HEK293 (cell line): Measurements from ENCODE around the gene LRFN4.

ENCODE experiments used
- ZNF24 ChIP-seq: fragments of 450-650 bp; formaldehyde crosslinking; IDR thresholded peaks from 2 replicates; pipeline ENCODE4 v1.5.1; 2016; ENCODE audit warnings: missing biosample characterization, missing genetic modification characterization
- ZNF837 ChIP-seq: fragments of 450-650 bp; formaldehyde crosslinking; IDR thresholded peaks from 2 replicates; pipeline ENCODE4 v1.5.1; 2016; ENCODE audit warnings: missing biosample characterization, missing genetic modification characterization
- TF ChIP-seq, protein P1 (sequence below): fragments of 450-650 bp; formaldehyde crosslinking; IDR thresholded peaks from 2 replicates; pipeline ENCODE4 v1.5.1; 2016; ENCODE audit warnings: missing biosample characterization, missing genetic modification characterization

DNA sequence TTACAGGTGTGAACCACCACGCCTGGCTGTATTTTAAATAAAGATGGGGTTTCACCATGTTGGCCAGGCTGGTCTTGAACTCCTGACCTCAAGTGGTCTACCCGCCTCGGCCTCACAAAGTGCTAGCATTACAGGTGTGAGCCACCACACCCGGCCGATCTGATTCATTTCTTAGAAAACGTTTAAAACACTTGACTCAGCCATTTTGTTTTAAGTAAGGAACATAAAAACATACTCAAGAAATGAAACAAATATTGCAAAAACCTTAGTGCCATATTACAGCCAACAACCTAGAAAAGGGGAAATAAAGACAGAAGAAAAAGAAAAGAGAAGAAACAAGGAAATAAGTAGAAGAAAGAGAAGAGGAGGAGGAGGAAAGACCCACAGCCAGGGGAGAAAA is 17.4 kb downstream of the LRFN4 start:
- TF ChIP-seq ZNF24 (tag by site-specific recombination) (no peak), ZNF837 (tag by site-specific recombination) (no peak)
- TF ChIP-seq, protein P1, sequence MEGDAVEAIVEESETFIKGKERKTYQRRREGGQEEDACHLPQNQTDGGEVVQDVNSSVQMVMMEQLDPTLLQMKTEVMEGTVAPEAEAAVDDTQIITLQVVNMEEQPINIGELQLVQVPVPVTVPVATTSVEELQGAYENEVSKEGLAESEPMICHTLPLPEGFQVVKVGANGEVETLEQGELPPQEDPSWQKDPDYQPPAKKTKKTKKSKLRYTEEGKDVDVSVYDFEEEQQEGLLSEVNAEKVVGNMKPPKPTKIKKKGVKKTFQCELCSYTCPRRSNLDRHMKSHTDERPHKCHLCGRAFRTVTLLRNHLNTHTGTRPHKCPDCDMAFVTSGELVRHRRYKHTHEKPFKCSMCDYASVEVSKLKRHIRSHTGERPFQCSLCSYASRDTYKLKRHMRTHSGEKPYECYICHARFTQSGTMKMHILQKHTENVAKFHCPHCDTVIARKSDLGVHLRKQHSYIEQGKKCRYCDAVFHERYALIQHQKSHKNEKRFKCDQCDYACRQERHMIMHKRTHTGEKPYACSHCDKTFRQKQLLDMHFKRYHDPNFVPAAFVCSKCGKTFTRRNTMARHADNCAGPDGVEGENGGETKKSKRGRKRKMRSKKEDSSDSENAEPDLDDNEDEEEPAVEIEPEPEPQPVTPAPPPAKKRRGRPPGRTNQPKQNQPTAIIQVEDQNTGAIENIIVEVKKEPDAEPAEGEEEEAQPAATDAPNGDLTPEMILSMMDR (tag by site-specific recombination) = no peak
